Measurements from ENCODE around the gene ACER1. TPM values are rescaled to one million over a fixed set of nuclear protein-coding genes. Genes with fewer than 3 reads are reported as not detected.

The ACER1 gene
- total RNA-seq, 2 donors from 2014 or later = 0.24 TPM; not detected in 1

DNA sequence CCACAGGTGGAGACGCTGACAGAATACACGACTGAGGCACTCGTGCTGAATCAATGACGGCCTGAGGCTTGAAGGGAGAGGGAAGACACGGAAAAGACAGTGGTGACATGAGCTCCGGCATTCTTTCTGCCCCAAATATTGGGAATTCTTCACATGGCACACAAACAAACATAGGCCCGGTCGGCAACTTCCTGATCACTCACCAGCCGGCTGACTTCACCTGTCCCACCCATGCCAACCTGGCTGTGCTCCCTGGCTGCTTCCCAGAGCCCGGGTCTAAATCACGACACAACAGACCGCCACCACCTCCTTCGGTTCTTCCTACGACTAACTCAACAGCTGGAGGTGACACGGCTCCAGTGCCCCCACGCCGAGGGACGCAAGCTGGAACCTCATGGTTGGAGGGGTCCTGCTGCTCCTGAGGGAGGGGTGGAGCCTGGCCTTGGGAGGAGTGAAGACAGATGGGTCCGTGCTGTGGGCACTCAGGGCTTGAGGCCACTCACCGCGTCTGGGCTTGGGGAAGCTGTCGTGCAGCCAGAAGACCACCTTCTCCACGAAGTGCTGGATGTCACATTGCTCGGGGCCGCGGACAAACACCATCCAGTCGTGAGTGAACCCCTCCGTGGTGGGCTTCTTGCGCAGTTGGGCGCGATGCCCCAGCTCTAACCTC lies 63.2 kb downstream of the ACER1 start:
- H3K36me3 ChIP-seq = peaks cover 30% of the 10 kb centered on the region
- no peak for DNase-seq (ENCODE audit: low spot score)
- TF ChIP-seq, protein P1, sequence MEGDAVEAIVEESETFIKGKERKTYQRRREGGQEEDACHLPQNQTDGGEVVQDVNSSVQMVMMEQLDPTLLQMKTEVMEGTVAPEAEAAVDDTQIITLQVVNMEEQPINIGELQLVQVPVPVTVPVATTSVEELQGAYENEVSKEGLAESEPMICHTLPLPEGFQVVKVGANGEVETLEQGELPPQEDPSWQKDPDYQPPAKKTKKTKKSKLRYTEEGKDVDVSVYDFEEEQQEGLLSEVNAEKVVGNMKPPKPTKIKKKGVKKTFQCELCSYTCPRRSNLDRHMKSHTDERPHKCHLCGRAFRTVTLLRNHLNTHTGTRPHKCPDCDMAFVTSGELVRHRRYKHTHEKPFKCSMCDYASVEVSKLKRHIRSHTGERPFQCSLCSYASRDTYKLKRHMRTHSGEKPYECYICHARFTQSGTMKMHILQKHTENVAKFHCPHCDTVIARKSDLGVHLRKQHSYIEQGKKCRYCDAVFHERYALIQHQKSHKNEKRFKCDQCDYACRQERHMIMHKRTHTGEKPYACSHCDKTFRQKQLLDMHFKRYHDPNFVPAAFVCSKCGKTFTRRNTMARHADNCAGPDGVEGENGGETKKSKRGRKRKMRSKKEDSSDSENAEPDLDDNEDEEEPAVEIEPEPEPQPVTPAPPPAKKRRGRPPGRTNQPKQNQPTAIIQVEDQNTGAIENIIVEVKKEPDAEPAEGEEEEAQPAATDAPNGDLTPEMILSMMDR (IDR thresholded peaks at IDR 0.05) = no peak

DNA sequence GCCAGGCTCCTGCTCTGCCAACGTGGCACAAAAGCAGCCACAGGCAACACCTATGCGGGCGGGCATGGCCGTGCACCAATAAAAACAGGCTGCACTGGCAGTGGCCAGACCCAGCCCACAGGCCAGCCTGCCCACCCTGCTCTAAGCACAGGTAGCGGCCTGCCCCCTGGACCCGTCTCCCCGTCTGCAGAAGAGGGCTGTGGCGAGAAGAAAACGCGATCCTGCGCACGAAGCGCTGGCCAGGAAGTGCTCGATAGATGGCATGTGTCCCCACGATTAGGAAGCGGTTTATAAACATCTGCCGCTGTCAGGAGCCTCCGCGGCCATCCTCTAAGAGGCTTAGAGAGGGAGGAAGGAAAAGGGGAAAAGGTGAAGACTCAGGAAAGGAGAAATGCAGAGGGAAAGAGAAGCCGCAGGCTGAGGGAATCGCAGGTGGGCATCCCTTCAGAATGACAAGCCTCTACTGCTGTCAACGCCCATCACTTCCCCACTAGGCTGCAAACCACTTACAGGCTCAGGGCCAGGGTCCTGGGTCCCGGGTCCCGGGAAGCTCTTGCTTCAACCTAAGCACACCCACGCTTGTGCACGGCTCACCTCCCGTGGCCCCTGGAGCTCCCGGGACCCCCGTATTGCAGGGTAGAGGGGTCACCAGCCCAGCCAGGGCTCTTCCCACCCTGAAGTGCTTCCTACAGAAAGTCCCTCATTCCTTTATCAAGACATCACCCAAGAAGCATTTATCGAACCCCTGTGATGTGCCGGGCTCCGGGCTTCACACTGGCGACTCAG lies 64.1 kb downstream of the ACER1 start:
- TF ChIP-seq, protein P1 (IDR thresholded peaks at IDR 0.05) = no peak
- H3K4me3 ChIP-seq = no peak overlapping the region
- DNase-seq (ENCODE audit: low spot score) = no peak
- no peaks in the 10 kb centered on the region for H3K9me3 ChIP-seq
- H3K27me3 ChIP-seq = no peaks in the 10 kb centered on the region
- H3K36me3 ChIP-seq = peaks cover 30% of the 10 kb centered on the region
- H3K27ac ChIP-seq = no peak overlapping the region
- H3K4me1 ChIP-seq = peaks cover 0 to 62% of the 10 kb centered on the region in 2 donors

More for the DNA sequence above, 63.2 kb downstream of the ACER1 start:
- no peaks in the 10 kb centered on the region for H3K27me3 ChIP-seq
- H3K27ac ChIP-seq = peak overlapping the region; percentile 88 to 94
- H3K4me1 ChIP-seq = peaks cover 0 to 71% of the 10 kb centered on the region in 2 donors
- H3K9me3 ChIP-seq = no peaks in the 10 kb centered on the region
- H3K4me3 ChIP-seq = no peak overlapping the region

DNA sequence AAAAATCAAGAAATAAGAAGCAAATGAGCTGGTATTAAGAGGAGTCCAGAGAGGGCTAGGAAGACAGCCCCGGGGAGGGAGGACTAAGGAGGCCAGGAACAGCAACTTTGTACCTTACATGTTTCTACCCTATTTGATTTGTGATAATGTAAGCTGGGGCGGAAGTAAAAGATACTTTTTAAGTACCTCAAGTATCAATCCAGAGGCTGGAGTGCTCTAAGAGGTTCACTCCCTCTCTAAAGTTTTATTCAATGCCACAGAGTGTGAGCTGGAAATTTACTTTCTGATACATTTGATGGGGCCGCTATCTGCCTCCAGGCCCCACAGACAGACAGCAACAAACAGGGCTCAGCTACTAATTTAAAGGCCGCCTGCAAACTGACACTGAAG lies 65.0 kb downstream of the ACER1 start:
- Histone ChIP-seq H3K4me1 (peaks cover 0 to 62% of the 10 kb centered on the region in 2 donors), H3K27me3 (no peaks in the 10 kb centered on the region), H3K4me3 (no peak overlapping the region), H3K9me3 (no peaks in the 10 kb centered on the region), H3K36me3 (peaks cover 33% of the 10 kb centered on the region), H3K27ac (no peak overlapping the region)
- TF ChIP-seq, protein P1 (IDR thresholded peaks at IDR 0.05) = no peak
- no peak for DNase-seq (ENCODE audit: low spot score)

DNA sequence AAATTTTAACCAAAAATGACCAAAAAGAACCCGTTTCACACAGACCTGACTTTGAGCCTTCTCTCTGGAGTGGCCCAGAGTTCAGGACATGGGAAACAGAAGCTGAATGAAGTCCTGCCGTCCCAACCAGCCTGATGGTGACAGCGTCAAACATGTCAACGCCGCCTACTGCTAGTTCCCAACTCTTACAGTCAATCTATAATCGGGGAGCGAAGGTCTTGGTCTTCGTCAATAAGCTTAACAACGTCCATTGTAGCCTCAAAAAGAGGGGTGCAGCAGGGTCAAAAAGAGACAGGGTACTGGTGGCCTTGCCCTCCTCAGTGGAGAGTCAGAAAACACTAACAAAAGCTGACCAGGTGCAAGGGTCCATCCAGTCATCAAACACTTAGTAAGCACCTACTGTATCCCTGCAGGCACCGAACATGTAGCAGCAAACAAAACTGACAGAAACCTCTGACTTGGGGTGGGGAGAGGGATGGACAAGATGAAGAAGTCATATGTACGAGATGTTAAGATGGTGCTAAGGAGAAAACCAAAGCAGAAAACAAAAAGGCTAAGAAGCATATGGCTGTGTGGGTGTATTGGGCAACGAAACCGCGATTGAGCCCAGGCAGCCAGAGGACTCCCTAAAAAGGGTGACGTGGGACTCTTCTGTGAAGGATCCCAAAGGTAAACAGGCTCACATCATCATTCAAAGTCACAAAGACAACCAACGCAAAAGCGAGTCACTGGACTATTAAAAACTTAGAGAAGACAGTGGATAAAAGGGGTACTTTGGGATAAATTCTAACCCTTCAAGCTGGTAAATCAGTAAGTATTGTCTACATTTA lies 65.6 kb downstream of the ACER1 start:
- TF ChIP-seq, protein P1 (IDR thresholded peaks at IDR 0.05) = no peak
- Histone ChIP-seq H3K9me3 (no peaks in the 10 kb centered on the region), H3K36me3 (peaks cover 33% of the 10 kb centered on the region), H3K27ac (no peak overlapping the region), H3K4me3 (no peak overlapping the region), H3K4me1 (peaks cover 0 to 59% of the 10 kb centered on the region in 2 donors), H3K27me3 (no peaks in the 10 kb centered on the region)
- no peak for DNase-seq (ENCODE audit: low spot score)

DNA sequence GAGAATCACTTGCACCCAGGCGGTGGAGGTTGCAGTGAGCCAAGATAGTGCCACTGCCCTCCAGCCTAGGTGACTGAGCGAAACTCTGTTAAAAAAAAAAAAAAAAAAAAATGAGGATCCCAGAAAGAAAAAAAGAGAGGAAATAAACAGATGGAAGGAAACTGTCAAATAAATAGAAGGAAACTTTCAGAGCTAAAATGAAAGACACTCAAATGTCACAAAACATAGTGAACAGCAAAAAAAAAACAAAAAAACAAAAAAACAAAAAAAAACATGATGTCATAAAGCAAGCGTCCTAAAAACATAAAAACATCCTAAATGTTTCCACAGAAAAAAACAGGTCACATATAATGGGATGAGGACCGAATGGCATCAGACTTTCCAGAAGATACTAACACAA lies 68.6 kb downstream of the ACER1 start:
- TF ChIP-seq, protein P1 (IDR thresholded peaks at IDR 0.05) = no peak
- H3K36me3 ChIP-seq = peaks cover 27% of the 10 kb centered on the region
- H3K27ac ChIP-seq = no peak overlapping the region
- H3K4me1 ChIP-seq = peaks cover 0 to 45% of the 10 kb centered on the region in 2 donors
- no peak for DNase-seq (ENCODE audit: low spot score)
- no peaks in the 10 kb centered on the region for H3K9me3 ChIP-seq
- no peaks in the 10 kb centered on the region for H3K27me3 ChIP-seq
- no peak overlapping the region for H3K4me3 ChIP-seq

Measured in right atrium auricular region (tissue), 2 donors.